ENCODE measurements around the gene DOK3. TPM values are rescaled to one million over a fixed set of nuclear protein-coding genes. Genes with fewer than 3 reads are reported as not detected.

Gene DOK3
- total RNA-seq, 6 experiments from 2014 or later: 2.5 to 6.6 (median 3.9) TPM

DNA sequence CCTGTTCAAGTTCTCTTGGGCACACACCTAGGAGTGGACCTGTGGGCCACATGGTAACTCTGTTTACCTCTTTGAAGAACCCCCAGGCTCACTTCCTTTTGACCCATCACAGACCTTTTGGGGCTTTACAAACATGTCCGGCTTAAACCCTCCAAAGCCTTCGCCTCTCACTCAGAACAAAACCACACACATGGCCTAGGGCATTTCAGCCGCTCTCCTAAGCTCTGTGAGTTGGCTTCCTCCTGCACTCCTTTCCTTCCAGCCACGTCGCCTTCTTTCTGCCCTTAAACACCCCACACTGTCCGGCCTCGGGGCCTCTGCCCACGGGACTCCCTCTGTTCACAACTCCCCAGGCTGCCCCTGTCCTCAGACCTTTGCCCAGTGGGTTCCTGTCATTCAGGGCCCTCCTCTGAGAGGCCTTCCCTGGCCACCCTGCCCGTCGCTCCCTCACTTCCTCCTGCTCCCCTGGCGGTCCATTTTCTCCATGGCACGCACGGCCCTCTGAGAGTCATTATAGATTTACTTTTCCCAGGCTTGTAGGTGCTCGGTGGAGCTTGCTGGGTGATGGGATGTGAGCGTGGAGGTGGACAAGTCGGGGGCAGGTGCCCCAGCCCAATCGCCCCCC, 1.9 kb downstream of the DOK3 start:
- peak overlapping the region in 2 of 3 donors; percentile 20 to 35 for H3K4me3 ChIP-seq
- no peaks in the 10 kb centered on the region for H3K27me3 ChIP-seq
- H3K36me3 ChIP-seq: peaks cover 0 to 20% (median 4%) of the 10 kb centered on the region in 4 donors
- 72% methylated on average over 12 of the region's 17 CpGs for WGBS (ENCODE audit: insufficient coverage, low coverage, low lambda C conversion rate, missing lambda C conversion rate)
- peak overlapping the region in 2 of 3 donors; percentile 71 to 88 for H3K27ac ChIP-seq
- H3K9me3 ChIP-seq: no peaks in the 10 kb centered on the region
- intact Hi-C loops (cut with DNase I): no loop called here
- H3K4me1 ChIP-seq: no peaks in the 10 kb centered on the region
- TF ChIP-seq, protein P1, sequence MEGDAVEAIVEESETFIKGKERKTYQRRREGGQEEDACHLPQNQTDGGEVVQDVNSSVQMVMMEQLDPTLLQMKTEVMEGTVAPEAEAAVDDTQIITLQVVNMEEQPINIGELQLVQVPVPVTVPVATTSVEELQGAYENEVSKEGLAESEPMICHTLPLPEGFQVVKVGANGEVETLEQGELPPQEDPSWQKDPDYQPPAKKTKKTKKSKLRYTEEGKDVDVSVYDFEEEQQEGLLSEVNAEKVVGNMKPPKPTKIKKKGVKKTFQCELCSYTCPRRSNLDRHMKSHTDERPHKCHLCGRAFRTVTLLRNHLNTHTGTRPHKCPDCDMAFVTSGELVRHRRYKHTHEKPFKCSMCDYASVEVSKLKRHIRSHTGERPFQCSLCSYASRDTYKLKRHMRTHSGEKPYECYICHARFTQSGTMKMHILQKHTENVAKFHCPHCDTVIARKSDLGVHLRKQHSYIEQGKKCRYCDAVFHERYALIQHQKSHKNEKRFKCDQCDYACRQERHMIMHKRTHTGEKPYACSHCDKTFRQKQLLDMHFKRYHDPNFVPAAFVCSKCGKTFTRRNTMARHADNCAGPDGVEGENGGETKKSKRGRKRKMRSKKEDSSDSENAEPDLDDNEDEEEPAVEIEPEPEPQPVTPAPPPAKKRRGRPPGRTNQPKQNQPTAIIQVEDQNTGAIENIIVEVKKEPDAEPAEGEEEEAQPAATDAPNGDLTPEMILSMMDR (IDR thresholded peaks at IDR 0.05): no peak
- no peak for TF ChIP-seq POLR2A (IDR thresholded peaks at IDR 0.05)
- no peak for DNase-seq
- peak in 3 of 4 donors; percentile 5 to 22 (median 7) for ATAC-seq

DNA sequence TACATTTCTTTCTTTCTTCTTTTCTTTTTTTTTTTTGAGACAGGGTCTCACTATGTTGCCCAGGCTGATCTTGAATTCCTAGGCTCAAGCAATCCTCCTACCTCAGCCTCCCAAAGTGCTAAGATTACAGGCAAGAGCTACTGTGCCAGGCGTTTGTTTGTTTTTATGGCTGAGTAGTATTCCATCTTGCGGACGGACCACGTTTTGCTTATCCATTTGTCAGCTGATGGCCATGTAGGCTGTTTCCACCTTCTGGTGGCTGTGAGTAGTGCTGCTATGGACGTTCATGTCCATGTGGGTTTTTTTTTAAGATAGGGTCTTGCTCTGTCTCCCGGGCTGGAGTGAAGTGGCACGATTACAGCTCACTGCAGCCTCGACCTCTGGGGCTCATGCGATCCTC, 2.5 kb downstream of the DOK3 start:
- no peaks in the 10 kb centered on the region for H3K4me1 ChIP-seq
- H3K27ac ChIP-seq: no peak overlapping the region
- no peak overlapping the region for H3K4me3 ChIP-seq
- peaks cover 0 to 14% (median 4%) of the 10 kb centered on the region in 4 donors for H3K36me3 ChIP-seq
- no peak for DNase-seq
- ATAC-seq: no peak
- intact Hi-C loops (cut with DNase I): no loop called here
- no peaks in the 10 kb centered on the region for H3K9me3 ChIP-seq
- no peaks in the 10 kb centered on the region for H3K27me3 ChIP-seq
- 76% methylated on average over 8 of the region's 9 CpGs for WGBS (ENCODE audit: insufficient coverage, low coverage, low lambda C conversion rate, missing lambda C conversion rate)
- TF ChIP-seq, protein P1 (IDR thresholded peaks at IDR 0.05): peak in 1 of 4 donors; percentile 7
- no peak for TF ChIP-seq POLR2A (IDR thresholded peaks at IDR 0.05)

DNA sequence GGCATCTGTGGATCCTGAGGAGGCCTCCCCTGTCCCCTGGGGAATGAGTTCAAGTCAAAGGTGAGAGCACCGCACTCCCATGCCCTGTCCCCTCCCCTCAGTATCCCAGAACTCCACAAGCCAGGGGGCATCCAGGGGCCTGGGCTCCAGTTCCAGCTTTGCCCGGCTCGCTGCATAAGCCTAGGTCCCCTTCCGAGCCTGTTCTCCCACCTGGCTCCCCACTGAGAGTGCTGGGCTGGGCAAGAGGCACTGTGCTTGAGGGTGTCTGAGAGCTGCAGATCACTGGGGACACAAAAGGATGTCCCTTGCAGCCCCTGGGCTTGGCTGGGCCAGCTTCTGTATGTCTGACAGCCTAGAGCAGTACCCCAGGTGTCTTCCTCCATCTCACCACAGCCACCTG, 4.6 kb downstream of the DOK3 start:
- no peak overlapping the region for H3K4me3 ChIP-seq
- intact Hi-C loops (cut with DNase I): no loop called here
- TF ChIP-seq, protein P1 (IDR thresholded peaks at IDR 0.05): no peak
- TF ChIP-seq POLR2A (IDR thresholded peaks at IDR 0.05): no peak
- no peak for ATAC-seq
- WGBS (ENCODE audit: insufficient coverage, low coverage, low lambda C conversion rate, missing lambda C conversion rate): no CpG with 5 or more reads among the region's 4 CpGs
- no peak overlapping the region for H3K27ac ChIP-seq
- H3K9me3 ChIP-seq: no peaks in the 10 kb centered on the region
- no peaks in the 10 kb centered on the region for H3K27me3 ChIP-seq
- no peak for DNase-seq
- H3K4me1 ChIP-seq: no peaks in the 10 kb centered on the region
- H3K36me3 ChIP-seq: no peaks in the 10 kb centered on the region

- WGBS (ENCODE audit: insufficient coverage, low coverage, low lambda C conversion rate, missing lambda C conversion rate): no CpG with 5 or more reads among the region's 47 CpGs
- Histone ChIP-seq H3K27ac (no peak overlapping the region), H3K27me3 (no peaks in the 10 kb centered on the region), H3K9me3 (no peaks in the 10 kb centered on the region), H3K4me1 (no peaks in the 10 kb centered on the region), H3K36me3 (no peaks in the 10 kb centered on the region), H3K4me3 (no peak overlapping the region)
- TF ChIP-seq POLR2A (IDR thresholded peaks at IDR 0.05): no peak
- TF ChIP-seq, protein P1 (IDR thresholded peaks at IDR 0.05): no peak
- no peak for DNase-seq
- intact Hi-C loops (cut with DNase I): loop anchor here in 1 of 2 donors (5.0 kb wide), 1 partner anchor 112 kb away; no protein-coding TSS in a partner anchor
- no peak for ATAC-seq
Measured at GRCh38 chr5:177504086-177505056, 5.3 kb downstream of the DOK3 start.
